Spleen (tissue), 11 donors: ENCODE data around the gene MYO7A. TPM values are rescaled to one million over a fixed set of nuclear protein-coding genes. Genes with fewer than 3 reads are reported as not detected.

Experiments
- DNase-seq: peaks from one replicate; pipeline ENCODE4 v3.0.0-alpha.2; 2020
- H3K27ac ChIP-seq, 8 donors: fragments of 200-600 bp; sonication (generic) in 7 of 8; 1 replicate in 4 of 8; 2 replicates in 4 of 8; pipeline versions ENCODE4 v1.5.0 to v1.8.0; 2016 to 2021; ENCODE audit warnings: inconsistent platforms in 4 of 8, mild to moderate bottlenecking in 4 of 8, moderate library complexity in 1 of 8
- H3K27me3 ChIP-seq, 7 donors: fragments of 200-600 bp; sonication (generic) in 6 of 7; replicated peaks in 1 of 7; 1 replicate in 4 of 7; 2 replicates in 3 of 7; pipeline versions ENCODE4 v1.5.0 to v1.8.0; 2016 to 2021; ENCODE audit warnings: inconsistent platforms in 3 of 7, mild to moderate bottlenecking in 1 of 7
- H3K36me3 ChIP-seq, 6 donors: fragments of 200-600 bp; sonication (generic) in 5 of 6; 1 replicate in 4 of 6; 2 replicates in 2 of 6; pipeline versions ENCODE4 v1.5.0 to v1.8.0; 2016 to 2021; ENCODE audit warnings: inconsistent platforms in 2 of 6
- H3K4me1 ChIP-seq, 6 donors: fragments of 200-600 bp; sonication (generic) in 5 of 6; 1 replicate in 3 of 6; 2 replicates in 3 of 6; pipeline versions ENCODE4 v1.5.0 to v1.8.0; 2016 to 2021; ENCODE audit warnings: inconsistent platforms in 3 of 6
- H3K4me3 ChIP-seq, 8 donors: fragments of 200-600 bp; sonication (generic) in 7 of 8; 1 replicate in 4 of 8; 2 replicates in 4 of 8; pipeline versions ENCODE4 v1.5.0 to v1.8.0; 2016 to 2021; ENCODE audit warnings: inconsistent platforms in 4 of 8, mild to moderate bottlenecking in 4 of 8, moderate library complexity in 2 of 8
- H3K9me3 ChIP-seq, 8 donors: fragments of 200-600 bp; sonication (generic) in 7 of 8; 1 replicate in 4 of 8; 2 replicates in 4 of 8; pipeline versions ENCODE4 v1.5.0 to v1.8.0; 2016 to 2021; ENCODE audit warnings: inconsistent platforms in 4 of 8
- CTCF ChIP-seq, 11 experiments: fragments of 200-600 bp in 7 of 11; fragments of 450-650 bp in 4 of 11; sonication (generic) in 4 of 11; IDR thresholded peaks in 8 of 11; conservative IDR thresholded peaks in 3 of 11; 1 replicate in 7 of 11; 2 replicates in 4 of 11; pipeline versions ENCODE4 v1.4.0 to v1.8.0; 2016 to 2021; ENCODE audit warnings: antibody characterized with exemption in 11 of 11, inconsistent platforms in 4 of 11, mild to moderate bottlenecking in 1 of 11
- POLR2A ChIP-seq, 3 donors: fragments of 450-650 bp; IDR thresholded peaks; one replicate each; pipeline ENCODE4 v1.5.1; 2017; ENCODE audit warnings: antibody characterized with exemption in 3 of 3, mild to moderate bottlenecking in 1 of 3
- POLR2AphosphoS5 ChIP-seq, 3 donors: sonication (generic); formaldehyde crosslinking; IDR thresholded peaks; one replicate each; pipeline ENCODE4 v1.5.1; 2017; ENCODE audit warnings: antibody characterized with exemption in 3 of 3
- WGBS, 5 donors: extraction: QIAGEN DNeasy Blood & Tissue Kit in 3 of 5; methylation state at CpG; one replicate each; pipeline versions ENCODE4 v1.1.5 to v1.1.7; 2013 to 2018; 5-methylcytosine and 5-hydroxymethylcytosine counted together
- intact Hi-C: fragments of 100-400 bp; cut with DNase I; formaldehyde crosslinking; loops from one replicate; pipeline ENCODE4 v1.15.0; 2023; ENCODE audit warnings: low total_unique reads
- polyA plus RNA-seq, 3 donors: library from polyadenylated mRNA; stranded (reverse); fragments of 200-250 nt; gene quantifications; one replicate each; pipeline ENCODE4 v1.2.1, GENCODE V29; 2013
- total RNA-seq, 7 donors: library from RNA; depleted of rRNA in 3 of 7; stranded (reverse); fragments of >200 nt in 3 of 7; fragmentation: NEBNext Ultra II Directional in 4 of 7; extraction: Animal tissue kit (Norgen Biotek cat#: 25700) in 4 of 7; gene quantifications; one replicate each; pipeline versions ENCODE4 v1.1.0 to v1.2.1, GENCODE V29; 2016 to 2021
- donor health status: healthy with polysubstance abuse.
- donor health status: DM: no; HTN: no; CAD: no; lungs with moderate emphysema.
- donor health status: DM: no; HTN: no; CAD: no.
- donor health status: Bipolar disorder and iron deficiency.
- donor health status: healthy.
- donor health status: DM: no; HTN: no; CAD: no.
- donor health status: DM: yes; HTN: yes; CAD: no.

MYO7A gene
- total and polyA plus RNA-seq, 10 donors, result 3.5 to 147 (median 33.0) TPM

GRCh38 chr11:77109236-77110019 is 18.6 kb upstream of the MYO7A start:
- Histone ChIP-seq H3K4me3 (no peak overlapping the region), H3K4me1 (peaks cover 0 to 12% (median 0%) of the 10 kb centered on the region in 6 donors), H3K36me3 (no peaks in the 10 kb centered on the region), H3K27me3 (no peaks in the 10 kb centered on the region), H3K9me3 (no peaks in the 10 kb centered on the region), H3K27ac (no peak overlapping the region)
- no peak for DNase-seq
- 61 to 74% (median 69%) methylated on average over 9 to 11 of the region's 11 CpGs for WGBS, 5 donors
- TF ChIP-seq POLR2AphosphoS5 (IDR thresholded peaks at IDR 0.05), result no peak
- no peak for TF ChIP-seq CTCF (IDR thresholded peaks at IDR 0.05 in 8 of 11, conservative IDR thresholded peaks at IDR 0.05 in 3 of 11)
- no peak for TF ChIP-seq POLR2A (IDR thresholded peaks at IDR 0.05)
- intact Hi-C loops, result no loop called here

DNA sequence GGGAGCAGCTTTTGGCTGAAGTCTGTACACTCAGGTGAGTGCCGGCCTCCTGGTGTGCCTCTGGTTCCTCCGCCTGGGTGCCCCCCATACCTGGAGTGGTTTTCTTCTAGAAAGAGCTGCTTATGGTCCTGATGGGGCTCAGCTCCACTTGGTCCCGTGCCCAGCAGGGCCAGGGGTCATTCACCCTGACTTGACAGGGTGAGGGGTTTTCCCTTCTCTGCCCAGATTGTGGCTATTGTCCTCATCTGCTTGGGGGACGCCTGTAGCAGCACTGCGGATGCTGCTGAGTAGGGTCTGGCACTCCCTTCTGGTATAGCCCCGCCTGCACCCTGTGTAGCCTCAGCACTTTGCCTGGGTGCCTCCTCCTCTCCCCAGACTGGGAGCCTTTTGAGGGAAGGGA is 17.2 kb upstream of the MYO7A start:
- H3K4me3 ChIP-seq, result no peak overlapping the region
- no peaks in the 10 kb centered on the region for H3K36me3 ChIP-seq
- intact Hi-C loops, result no loop called here
- no peak overlapping the region for H3K27ac ChIP-seq
- no peaks in the 10 kb centered on the region for H3K9me3 ChIP-seq
- DNase-seq, result no peak
- peaks cover 0 to 12% (median 0%) of the 10 kb centered on the region in 6 donors for H3K4me1 ChIP-seq
- no peak for TF ChIP-seq POLR2AphosphoS5 (IDR thresholded peaks at IDR 0.05)
- no peak for TF ChIP-seq CTCF (IDR thresholded peaks at IDR 0.05 in 8 of 11, conservative IDR thresholded peaks at IDR 0.05 in 3 of 11)
- TF ChIP-seq POLR2A (IDR thresholded peaks at IDR 0.05), result no peak
- WGBS, 5 donors, result 82 to 100% (median 89%) methylated on average over 2 to 6 of the region's 6 CpGs
- no peaks in the 10 kb centered on the region for H3K27me3 ChIP-seq

DNA sequence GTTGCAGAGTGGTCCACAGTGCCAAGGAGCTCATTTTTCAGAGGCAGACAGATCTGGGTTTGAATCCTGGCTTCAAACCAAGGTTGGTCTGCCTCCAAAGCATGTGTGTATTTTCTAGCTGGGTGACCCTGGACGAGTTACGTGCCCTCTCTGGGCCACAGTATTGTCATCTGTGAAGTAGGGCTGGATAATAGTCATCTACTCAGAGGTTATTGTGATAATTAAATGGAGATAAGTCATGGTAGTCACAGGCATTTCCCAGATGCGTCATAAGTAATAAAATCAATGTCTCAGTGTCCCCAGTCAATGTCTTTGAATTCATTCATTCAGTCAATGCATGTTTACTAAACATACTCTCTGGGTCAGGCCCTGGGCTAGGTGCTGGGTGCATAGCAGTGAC is 16.8 kb upstream of the MYO7A start:
- Histone ChIP-seq H3K27ac (no peak overlapping the region), H3K9me3 (no peaks in the 10 kb centered on the region), H3K27me3 (no peaks in the 10 kb centered on the region), H3K4me3 (no peak overlapping the region), H3K36me3 (no peaks in the 10 kb centered on the region), H3K4me1 (peaks cover 0 to 12% (median 0%) of the 10 kb centered on the region in 6 donors)
- no peak for DNase-seq
- intact Hi-C loops, result no loop called here
- WGBS, 5 donors, result 83 to 98% (median 87%) methylated on average over 3 of the region's 3 CpGs
- no peak for TF ChIP-seq POLR2A (IDR thresholded peaks at IDR 0.05)
- TF ChIP-seq POLR2AphosphoS5 (IDR thresholded peaks at IDR 0.05), result no peak
- no peak for TF ChIP-seq CTCF (IDR thresholded peaks at IDR 0.05 in 8 of 11, conservative IDR thresholded peaks at IDR 0.05 in 3 of 11)

DNA sequence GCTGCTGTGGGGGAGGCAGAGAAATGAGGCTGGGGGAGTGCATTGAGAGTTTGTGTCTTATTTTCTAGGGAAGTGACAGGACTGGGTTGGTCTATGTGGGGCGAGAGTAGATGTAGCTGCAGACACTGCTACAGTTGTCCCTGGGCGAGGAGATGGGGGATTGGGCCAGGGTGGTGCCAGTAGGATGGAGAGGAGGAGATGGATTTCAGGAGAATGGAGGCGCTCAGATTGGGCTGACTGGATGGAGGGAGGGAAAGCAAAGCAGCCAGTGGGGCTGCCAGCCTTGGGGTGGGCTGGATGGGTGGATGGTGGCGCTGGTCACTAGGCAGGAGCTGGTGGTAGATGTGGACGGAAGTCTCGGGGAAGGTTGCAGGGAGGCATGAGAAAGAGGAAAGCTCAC is 16.1 kb upstream of the MYO7A start:
- no peak for TF ChIP-seq POLR2AphosphoS5 (IDR thresholded peaks at IDR 0.05)
- no peak for TF ChIP-seq POLR2A (IDR thresholded peaks at IDR 0.05)
- TF ChIP-seq CTCF (IDR thresholded peaks at IDR 0.05 in 8 of 11, conservative IDR thresholded peaks at IDR 0.05 in 3 of 11), result no peak
- intact Hi-C loops, result no loop called here
- Histone ChIP-seq H3K27ac (no peak overlapping the region), H3K36me3 (no peaks in the 10 kb centered on the region), H3K27me3 (no peaks in the 10 kb centered on the region), H3K9me3 (no peaks in the 10 kb centered on the region), H3K4me3 (no peak overlapping the region), H3K4me1 (peaks cover 0 to 12% (median 0%) of the 10 kb centered on the region in 6 donors)
- WGBS, 5 donors, result 90 to 100% (median 95%) methylated on average over 4 to 6 of the region's 6 CpGs
- no peak for DNase-seq
